GM23248 (cell line): Measurements from ENCODE around the gene GRB14. TPM values are rescaled to one million over a fixed set of nuclear protein-coding genes. Genes with fewer than 3 reads are reported as not detected.

Source experiments
- DNase-seq: peaks from one replicate; pipeline ENCODE4 v3.0.0-alpha.2; 2015
- H2AFZ ChIP-seq: fragments of 200-600 bp; sonication (generic); 2 replicates; pipeline ENCODE4 v1.6.1; 2016; ENCODE audit warnings: antibody characterized with exemption
- H3F3A ChIP-seq: fragments of 200-600 bp; sonication (generic); 2 replicates; pipeline ENCODE4 v1.6.1; 2016; ENCODE audit warnings: mild to moderate bottlenecking, antibody characterized with exemption, mixed run types; ENCODE audit not compliant: insufficient read depth
- H3K27ac ChIP-seq: fragments of 200-600 bp; sonication (generic); 2 replicates; pipeline ENCODE4 v1.5.1; 2016; ENCODE audit warnings: mild to moderate bottlenecking
- H3K27me3 ChIP-seq: fragments of 200-600 bp; sonication (generic); replicated peaks from 2 replicates; pipeline ENCODE4 v1.6.1; 2016; ENCODE audit warnings: mild to moderate bottlenecking; ENCODE audit not compliant: insufficient read depth
- H3K36me3 ChIP-seq: fragments of 200-600 bp; sonication (generic); 2 replicates; pipeline ENCODE4 v1.6.1; 2016; ENCODE audit warnings: low read depth, mild to moderate bottlenecking
- H3K4me1 ChIP-seq: fragments of 200-600 bp; sonication (generic); 2 replicates; pipeline ENCODE4 v1.6.1; 2016; ENCODE audit warnings: mild to moderate bottlenecking; ENCODE audit not compliant: insufficient read depth
- H3K4me2 ChIP-seq: fragments of 200-600 bp; sonication (generic); one replicate; pipeline ENCODE4 v1.6.1; 2016; ENCODE audit warnings: mild to moderate bottlenecking; ENCODE audit not compliant: unreplicated experiment
- H3K4me3 ChIP-seq: fragments of 200-600 bp; sonication (generic); 2 replicates; pipeline ENCODE4 v1.5.1; 2016; ENCODE audit warnings: mild to moderate bottlenecking
- H3K79me2 ChIP-seq: fragments of 200-600 bp; sonication (generic); 2 replicates; pipeline ENCODE4 v1.6.1; 2016; ENCODE audit warnings: mild to moderate bottlenecking; ENCODE audit not compliant: insufficient read depth
- H3K9ac ChIP-seq: fragments of 200-600 bp; sonication (generic); 2 replicates; pipeline ENCODE4 v1.6.1; 2016; ENCODE audit warnings: mild to moderate bottlenecking
- H3K9me2 ChIP-seq: fragments of 200-600 bp; sonication (generic); 2 replicates; pipeline ENCODE4 v1.6.1; 2016; ENCODE audit warnings: mixed run types, mild to moderate bottlenecking, moderate library complexity; ENCODE audit not compliant: insufficient read depth
- H3K9me3 ChIP-seq: fragments of 200-600 bp; sonication (generic); one replicate; pipeline ENCODE4 v1.6.1; 2017; ENCODE audit warnings: low read depth
- H4K20me1 ChIP-seq: fragments of 200-600 bp; sonication (generic); 2 replicates; pipeline ENCODE4 v1.6.0; 2016; ENCODE audit not compliant: insufficient read depth
- EZH2 ChIP-seq: fragments of 200-600 bp; sonication (generic); IDR thresholded peaks from 2 replicates; pipeline ENCODE4 v1.6.1; 2018; ENCODE audit warnings: antibody characterized with exemption, mild to moderate bottlenecking; ENCODE audit not compliant: insufficient read depth, poor library complexity, severe bottlenecking
- EZH2phosphoT487 ChIP-seq: fragments of 200-600 bp; sonication (generic); IDR thresholded peaks from 2 replicates; pipeline ENCODE4 v1.6.1; 2018; ENCODE audit warnings: antibody characterized with exemption, moderate library complexity, mild to moderate bottlenecking, low read depth; ENCODE audit not compliant: insufficient read depth
- WGBS, 2 experiments: methylation state at CpG; one replicate each; pipeline ENCODE4 v1.1.6; 2015 to 2017; ENCODE audit warnings: low lambda C conversion rate in 2 of 2, low coverage in 1 of 2; ENCODE audit errors: missing lambda C conversion rate in 2 of 2; 5-methylcytosine and 5-hydroxymethylcytosine counted together
- in situ Hi-C: fragments of 300-500 bp; cut with MboI; formaldehyde crosslinking; loops from 2 replicates; pipeline ENCODE4 v1.15.0; 2020
- polyA plus RNA-seq: library from polyadenylated mRNA; unstranded; fragments of >200 nt; fragmentation: Nextera tagmentation; extraction: Ambion mirVana; gene quantifications from 2 replicates; pipeline ENCODE4 v1.2.1, GENCODE V29; 2016
- total RNA-seq: library from RNA; depleted of rRNA; stranded (reverse); fragments of >200 nt; shearing (Covaris generic); gene quantifications from 2 replicates; pipeline ENCODE4 v1.2.3, GENCODE V29; 2014

GRB14 gene
- total and polyA plus RNA-seq, 2 experiments from 2014 or later, result 0.23 TPM; not detected in 1

- Histone ChIP-seq H4K20me1 (no peaks in the 10 kb centered on the region), H3K4me1 (peaks cover 15% of the 10 kb centered on the region), H3K4me2 (no peak overlapping the region), H3K9me2 (no peaks in the 10 kb centered on the region), H3K79me2 (no peaks in the 10 kb centered on the region), H3K9ac (no peak overlapping the region), H2AFZ (no peak overlapping the region), H3F3A (no peaks in the 10 kb centered on the region), H3K9me3 (no peaks in the 10 kb centered on the region), H3K4me3 (no peak overlapping the region), H3K36me3 (no peaks in the 10 kb centered on the region), H3K27ac (no peak overlapping the region), H3K27me3 (no peaks in the 10 kb centered on the region)
- TF ChIP-seq EZH2phosphoT487 (no peak), EZH2 (no peak)
- DNase-seq, result no peak
- 95 to 100% methylated on average over 1 of the region's 1 CpG for WGBS, 2 experiments
- in situ Hi-C loops, result no loop called here
Measured at GRCh38 chr2:164662868-164663631, 41.8 kb upstream of the GRB14 start.

- H2AFZ ChIP-seq, result no peak overlapping the region
- no peaks in the 10 kb centered on the region for H4K20me1 ChIP-seq
- H3K9me3 ChIP-seq, result no peaks in the 10 kb centered on the region
- DNase-seq, result peak; percentile 8
- TF ChIP-seq EZH2 (no peak), EZH2phosphoT487 (no peak)
- no peaks in the 10 kb centered on the region for H3K27me3 ChIP-seq
- H3F3A ChIP-seq, result 0 out of 2 replicates have a peak, but pooled peaks cover 5% of the 10 kb centered on the region
- H3K4me3 ChIP-seq, result no peak overlapping the region
- H3K79me2 ChIP-seq, result no peaks in the 10 kb centered on the region
- no peak overlapping the region for H3K4me2 ChIP-seq
- no peaks in the 10 kb centered on the region for H3K36me3 ChIP-seq
- no peak overlapping the region for H3K27ac ChIP-seq
- in situ Hi-C loops, result no loop called here
- H3K9ac ChIP-seq, result no peak overlapping the region
- peaks cover 23% of the 10 kb centered on the region for H3K4me1 ChIP-seq
- WGBS, 2 experiments, result 50 to 76% methylated on average over 1 of the region's 1 CpG
- no peaks in the 10 kb centered on the region for H3K9me2 ChIP-seq
Measured at GRCh38 chr2:164662066-164662465, 40.8 kb upstream of the GRB14 start.

DNA sequence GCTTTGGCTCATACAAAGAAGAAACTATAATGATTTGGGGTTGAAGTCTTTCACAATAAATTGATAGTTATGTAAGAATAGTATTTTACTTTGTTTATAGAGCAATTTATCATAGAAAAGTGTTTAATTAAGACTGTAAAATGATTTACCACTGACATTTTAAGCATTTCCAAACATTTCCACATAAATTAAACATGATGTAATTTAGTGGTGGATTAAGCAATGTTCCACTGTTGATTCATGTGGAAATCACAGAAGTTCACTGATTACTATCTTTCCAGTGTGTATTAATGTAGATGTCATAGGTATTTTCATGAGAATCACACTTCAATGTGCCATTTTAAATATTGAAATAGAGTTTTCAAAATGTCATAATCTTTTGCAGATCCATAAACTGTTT, 40.1 kb upstream of the GRB14 start:
- Histone ChIP-seq H3K9me2 (no peaks in the 10 kb centered on the region), H4K20me1 (no peaks in the 10 kb centered on the region), H3K4me1 (peaks cover 30% of the 10 kb centered on the region), H3K36me3 (no peaks in the 10 kb centered on the region), H3K27me3 (no peaks in the 10 kb centered on the region), H2AFZ (no peak overlapping the region), H3K9ac (no peak overlapping the region), H3F3A (peaks cover 11% of the 10 kb centered on the region; the same call in 1 of the 2 replicates), H3K4me2 (no peak overlapping the region), H3K27ac (no peak overlapping the region), H3K9me3 (no peaks in the 10 kb centered on the region), H3K4me3 (no peak overlapping the region), H3K79me2 (no peaks in the 10 kb centered on the region)
- DNase-seq, result peak; percentile 60
- TF ChIP-seq EZH2 (no peak), EZH2phosphoT487 (peak; percentile 81; the same call in 1 of the 2 replicates)
- in situ Hi-C loops, result no loop called here

GRCh38 chr2:164657129-164657528, 35.8 kb upstream of the GRB14 start:
- H2AFZ ChIP-seq, result no peak overlapping the region
- in situ Hi-C loops, result no loop called here
- H3K36me3 ChIP-seq, result no peaks in the 10 kb centered on the region
- no peaks in the 10 kb centered on the region for H3K79me2 ChIP-seq
- peak; percentile 96 for DNase-seq
- WGBS, 2 experiments, result 2 to 3% methylated on average over 2 of the region's 2 CpGs
- peak overlapping the region; percentile 9 for H3K4me2 ChIP-seq
- H3K9me3 ChIP-seq, result no peaks in the 10 kb centered on the region
- no peak for TF ChIP-seq EZH2
- TF ChIP-seq EZH2phosphoT487, result 0 out of 2 replicates have a peak, but pooled peaks have one; percentile 29
- no peak overlapping the region for H3K4me3 ChIP-seq
- no peak overlapping the region for H3K9ac ChIP-seq
- H3K27me3 ChIP-seq, result no peaks in the 10 kb centered on the region
- peaks cover 41% of the 10 kb centered on the region for H3K4me1 ChIP-seq
- no peaks in the 10 kb centered on the region for H3K9me2 ChIP-seq
- H3K27ac ChIP-seq, result peak overlapping the region; percentile 56
- H4K20me1 ChIP-seq, result no peaks in the 10 kb centered on the region
- peaks cover 25% of the 10 kb centered on the region; the same call in 1 of the 2 replicates for H3F3A ChIP-seq

DNA sequence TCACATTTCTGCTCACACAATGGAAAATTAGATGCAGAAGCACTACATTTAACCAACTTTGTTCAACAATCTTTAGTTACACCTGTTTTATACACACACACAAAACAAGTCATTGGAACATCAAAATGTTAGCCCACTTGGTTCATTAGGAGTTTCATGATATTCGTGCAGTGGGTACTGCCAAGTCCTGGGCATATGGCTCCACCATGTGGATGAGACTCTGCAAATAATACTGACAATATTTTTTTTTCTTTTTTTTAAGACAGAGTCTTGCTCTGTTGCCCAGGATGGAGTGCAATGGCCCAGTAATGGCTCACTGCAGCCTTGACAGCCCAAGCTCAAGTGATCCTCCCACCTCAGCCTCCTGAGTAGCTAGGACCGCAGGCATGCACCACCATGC, 34.5 kb upstream of the GRB14 start:
- Histone ChIP-seq H4K20me1 (no peaks in the 10 kb centered on the region), H3F3A (peaks cover 25% of the 10 kb centered on the region; the same call in 1 of the 2 replicates), H3K4me2 (no peak overlapping the region), H3K79me2 (no peaks in the 10 kb centered on the region), H3K9me2 (no peaks in the 10 kb centered on the region), H3K4me1 (peaks cover 28% of the 10 kb centered on the region), H3K27ac (no peak overlapping the region), H2AFZ (no peak overlapping the region), H3K36me3 (no peaks in the 10 kb centered on the region), H3K4me3 (no peak overlapping the region), H3K9ac (no peak overlapping the region), H3K27me3 (no peaks in the 10 kb centered on the region), H3K9me3 (no peaks in the 10 kb centered on the region)
- peak; percentile 51 for DNase-seq
- WGBS, 2 experiments, result 68 to 71% methylated on average over 2 of the region's 2 CpGs
- in situ Hi-C loops, result no loop called here
- TF ChIP-seq EZH2phosphoT487 (no peak), EZH2 (no peak)
